Amygdala (tissue), 56 donors: ENCODE data around the gene ISL2.
"Not testable (repeated sequence)": the region's sequence is repeated elsewhere in the genome, so short reads cannot be mapped to it uniquely, and the experiment has no call there.

Experiments
- DNase-seq, 56 donors: peaks; one replicate each; lab custom pipeline; 2025; lab: John Stamatoyannopoulos, UW

Gene ISL2

DNA sequence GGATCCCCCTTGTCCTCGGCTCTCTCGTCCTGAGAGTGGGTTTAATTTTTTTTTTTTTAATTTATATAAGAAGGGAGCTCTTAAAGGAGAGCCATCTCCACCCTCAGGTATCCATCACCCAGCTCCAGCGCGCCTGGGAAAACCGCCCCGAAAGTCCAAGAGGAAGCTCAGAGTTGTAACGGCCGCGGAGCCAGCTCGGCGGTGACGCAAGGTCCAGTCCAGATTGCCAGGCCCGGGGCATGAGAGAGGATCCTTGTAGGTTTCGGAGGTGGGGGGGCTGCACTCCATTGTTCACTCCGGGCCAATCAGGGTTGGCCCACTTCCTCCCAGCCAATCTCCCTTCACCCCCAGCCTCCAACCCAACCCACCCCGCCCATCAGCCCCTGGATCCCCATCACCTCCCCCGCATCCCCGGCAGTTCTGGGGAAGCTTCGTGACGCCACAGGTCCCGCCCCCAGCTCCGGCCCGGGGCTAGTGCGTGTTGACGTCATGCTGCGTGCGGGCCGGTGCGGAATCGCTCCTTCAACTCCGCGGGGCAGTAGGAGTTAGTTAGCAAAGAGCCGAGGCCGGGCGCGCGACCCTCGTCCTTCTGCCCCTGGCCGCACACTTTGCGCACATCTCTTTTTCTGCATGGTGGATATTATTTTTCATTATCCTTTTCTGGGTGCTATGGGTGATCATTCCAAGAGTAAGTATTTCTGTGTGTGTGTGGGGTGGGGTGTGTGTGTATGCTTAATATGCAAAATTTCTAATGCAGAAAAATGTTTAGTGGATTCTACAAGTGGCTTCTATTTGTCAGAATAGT lies at the start of gene ISL2:
Gene ISL2, plus strand, starts transcription at position 520 of the 805 bp plus-strand sequence. Its CDS starts 111 bp downstream, at position 631.
- peak in 40 of 56 donors; percentile 2 to 84 (median 45) for DNase-seq

DNA sequence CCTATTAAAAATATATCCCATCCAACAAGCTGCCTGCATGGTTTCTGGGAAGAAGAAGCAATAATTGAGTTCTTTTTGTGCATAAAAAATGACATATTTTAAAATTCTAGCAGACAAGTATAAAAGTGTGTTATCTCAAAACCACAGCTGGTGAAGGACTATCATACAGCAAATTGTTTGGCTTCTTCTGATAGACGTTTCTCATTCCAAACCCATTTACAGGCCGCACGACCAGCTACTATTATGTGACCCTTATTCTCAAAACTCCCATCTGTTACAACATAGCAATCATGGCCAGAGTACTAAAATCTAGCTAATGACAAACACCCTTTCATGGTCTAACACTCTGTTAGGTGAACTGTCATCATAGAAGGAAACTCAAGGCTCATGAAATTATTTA lies 47.0 kb upstream of the ISL2 start:
- no peak for DNase-seq

DNA sequence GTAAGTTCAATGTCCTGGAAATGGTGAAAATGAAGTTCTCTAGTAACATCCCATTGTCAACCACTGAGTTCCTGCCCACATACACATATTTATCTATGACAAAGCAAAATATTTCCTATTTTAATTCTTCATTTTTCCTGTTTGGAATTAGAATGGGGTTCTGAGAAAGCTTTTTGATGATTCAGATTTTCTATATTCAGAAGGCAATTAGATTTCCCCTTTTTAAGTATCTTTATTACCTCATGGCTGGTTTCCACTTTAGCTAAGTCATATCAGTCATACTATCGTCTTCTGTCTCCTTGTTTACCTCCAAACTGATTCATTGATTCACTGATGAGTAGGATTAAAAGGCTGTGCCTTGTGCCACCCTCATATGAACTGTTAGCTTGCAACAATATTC lies 43.2 kb upstream of the ISL2 start:
- DNase-seq, result no peak

DNA sequence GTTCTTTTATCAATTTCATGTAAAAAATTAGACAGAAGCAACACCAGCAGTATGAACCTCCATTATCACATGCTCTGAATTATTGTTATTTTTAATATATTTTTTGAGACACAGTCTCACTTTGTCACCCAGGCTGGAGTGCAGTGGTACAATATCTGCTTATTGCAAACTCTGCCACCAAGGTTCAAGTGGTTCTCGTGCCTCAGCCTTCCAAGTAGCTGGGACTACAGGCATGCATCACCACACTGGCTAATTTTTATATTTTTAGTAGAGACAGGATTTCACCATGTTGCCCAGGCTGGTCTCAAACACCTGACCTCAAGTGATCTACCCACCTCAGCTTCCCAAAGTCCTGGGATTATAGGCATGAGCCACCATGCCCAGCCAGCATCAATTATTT lies 42.1 kb upstream of the ISL2 start:
- DNase-seq, result not testable (repeated sequence)

DNA sequence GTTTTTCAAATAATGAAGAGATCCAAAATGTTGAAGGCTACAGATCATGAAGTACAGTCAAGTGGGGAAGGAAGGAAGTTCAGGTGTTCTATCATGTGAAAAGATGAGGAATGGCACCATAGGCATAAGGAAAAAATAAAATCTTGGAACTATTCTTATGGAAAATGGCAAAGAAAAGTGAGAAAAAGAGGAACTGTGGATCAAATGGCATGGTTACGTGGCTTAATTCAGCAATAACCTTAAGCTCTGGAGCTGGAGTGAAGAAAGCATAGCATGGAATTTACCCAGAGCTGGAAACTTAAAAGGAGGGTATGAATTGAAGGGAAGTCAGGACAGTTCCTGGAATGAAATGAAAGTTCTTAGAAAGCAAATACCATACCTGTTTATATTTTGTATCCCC lies 39.7 kb upstream of the ISL2 start:
- DNase-seq, result no peak

DNA sequence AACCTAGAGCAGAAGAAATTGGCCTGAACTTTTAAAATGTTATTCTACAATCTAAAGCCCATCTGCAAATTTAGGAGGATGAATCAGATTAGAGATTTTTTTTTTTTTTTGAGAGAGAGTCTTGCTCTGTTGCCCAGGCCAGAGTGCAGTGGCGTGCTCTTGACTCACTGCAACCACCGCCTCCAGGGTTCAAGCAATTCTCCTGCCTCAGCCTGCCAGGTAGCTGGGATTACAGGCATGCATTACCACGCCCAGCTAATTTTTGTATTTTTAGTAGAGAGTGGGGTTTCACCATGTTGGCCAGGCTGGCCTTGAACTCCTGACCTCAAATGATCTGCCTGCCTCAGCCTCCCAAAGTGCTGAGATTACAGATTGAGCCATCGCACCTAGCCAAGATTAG lies 38.6 kb upstream of the ISL2 start:
- not testable (repeated sequence) for DNase-seq

DNA sequence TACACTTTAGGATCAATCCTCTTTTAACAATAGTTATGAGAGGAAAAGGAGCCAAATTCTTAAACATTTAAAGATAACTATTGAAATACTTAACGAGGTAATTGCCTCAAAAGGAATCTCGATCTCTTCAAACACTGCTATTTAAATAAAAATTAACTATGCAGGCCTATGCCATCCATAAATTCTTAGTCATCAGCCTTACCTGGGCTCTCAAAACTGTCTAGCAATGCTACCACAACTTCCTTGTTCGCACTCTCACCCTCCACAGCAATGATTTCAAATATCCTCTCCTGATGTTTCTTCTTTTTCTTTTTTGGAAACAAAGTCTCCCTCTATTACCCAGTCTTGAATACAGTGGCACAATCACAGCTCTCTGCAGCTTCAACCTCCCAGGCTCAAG lies 37.6 kb upstream of the ISL2 start:
- DNase-seq, result no peak

DNA sequence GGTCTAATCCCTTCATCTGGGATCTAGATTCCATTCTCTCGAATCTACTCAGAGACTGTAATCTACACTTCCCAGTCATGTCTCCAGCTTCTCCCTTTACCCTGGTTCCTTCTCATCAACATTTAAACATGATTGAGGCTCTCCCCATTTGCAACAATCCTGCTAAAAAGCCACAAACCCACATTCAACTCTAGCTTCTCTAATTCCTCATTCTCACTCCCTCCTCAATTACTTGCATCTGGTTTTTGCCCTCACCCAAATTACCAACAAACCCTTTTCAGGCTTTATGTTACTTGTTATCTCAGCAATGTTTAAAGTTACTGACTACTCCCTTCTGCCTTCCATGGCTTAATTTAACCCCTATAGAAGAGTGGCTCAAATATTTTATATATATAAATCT lies 36.8 kb upstream of the ISL2 start:
- DNase-seq, result no peak

DNA sequence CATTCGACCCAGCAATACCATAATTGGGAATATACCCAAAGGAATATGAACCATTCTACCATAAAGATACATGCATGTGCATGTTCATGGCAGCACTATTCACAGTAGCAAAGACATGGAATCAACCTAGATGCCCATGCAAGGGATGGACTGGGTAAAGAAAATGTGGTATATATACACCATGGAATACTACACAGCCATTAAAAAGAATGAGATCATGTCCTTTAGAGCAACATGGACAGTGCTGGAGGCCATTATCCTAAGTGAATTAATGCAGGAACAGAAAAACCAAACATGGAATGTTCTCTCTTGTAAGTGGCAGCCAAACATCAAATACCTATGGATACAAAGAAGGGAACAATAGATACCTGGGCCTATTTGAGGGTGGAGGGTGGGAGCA lies 32.7 kb upstream of the ISL2 start:
- DNase-seq, result no peak

DNA sequence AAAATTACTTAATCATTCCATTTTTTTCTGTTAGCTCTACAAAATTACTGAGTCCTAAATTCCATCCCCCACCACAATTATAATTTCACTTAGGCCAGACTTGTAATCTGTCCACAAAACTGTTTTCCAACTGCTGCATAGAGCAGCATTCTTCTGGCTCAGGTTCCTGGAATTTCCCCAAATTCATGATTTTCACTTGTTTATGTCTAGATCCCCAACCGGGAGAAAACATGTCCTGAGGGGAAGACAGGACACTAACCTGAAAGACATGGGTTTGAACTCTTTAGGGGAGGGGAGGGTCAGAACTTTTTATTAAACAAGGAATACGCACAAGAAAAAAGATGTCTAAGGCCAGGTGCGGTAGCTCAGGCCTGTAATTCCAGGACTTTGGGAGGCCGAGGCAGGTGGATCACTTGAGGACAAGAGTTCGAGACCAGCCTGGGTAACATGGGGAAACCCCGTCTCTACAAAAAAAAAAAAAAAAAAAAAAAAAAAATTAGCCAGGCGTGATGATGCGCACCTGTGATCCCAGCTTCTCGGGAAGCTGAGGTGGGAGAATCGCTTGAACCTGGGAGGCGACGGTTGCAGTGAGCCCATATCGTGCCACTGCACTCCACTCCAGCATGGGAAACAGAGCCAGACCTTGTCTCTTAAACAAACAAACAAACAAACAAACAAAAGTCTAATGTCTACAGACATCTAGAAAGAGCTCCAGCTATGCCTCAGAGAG lies 26.8 kb upstream of the ISL2 start:
- no peak for DNase-seq

DNA sequence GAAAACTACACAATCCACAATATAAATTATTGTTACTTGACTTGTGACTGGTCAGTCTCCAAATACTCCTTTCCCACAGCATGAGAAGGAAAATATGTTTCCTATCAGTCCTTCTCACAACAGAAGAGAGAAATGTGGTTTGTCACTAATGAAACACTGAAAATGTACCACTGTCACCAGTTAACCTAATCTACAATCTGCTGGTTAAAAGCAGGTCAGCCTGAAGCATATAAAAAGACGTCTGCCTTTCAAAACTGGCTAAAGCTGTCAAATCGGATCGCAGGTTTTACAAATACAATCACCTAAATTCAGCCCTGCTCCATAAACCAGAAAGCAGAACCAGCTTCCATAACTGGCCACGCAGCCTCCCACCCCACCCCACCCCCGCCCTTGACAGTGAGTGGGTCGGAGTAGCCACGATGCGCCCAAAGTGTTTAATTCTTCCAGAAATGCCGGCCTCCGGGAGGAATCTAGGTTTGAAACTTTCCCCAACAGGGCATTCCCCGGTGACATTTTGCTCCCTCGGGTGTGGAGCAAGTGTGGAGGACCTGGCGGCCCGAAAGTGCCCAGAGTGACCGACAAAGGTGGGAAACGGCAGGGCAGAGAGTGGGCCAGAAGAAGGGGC lies 26.0 kb upstream of the ISL2 start:
- DNase-seq, result peak in 6 of 56 donors; percentile 11 to 38 (median 32)

DNA sequence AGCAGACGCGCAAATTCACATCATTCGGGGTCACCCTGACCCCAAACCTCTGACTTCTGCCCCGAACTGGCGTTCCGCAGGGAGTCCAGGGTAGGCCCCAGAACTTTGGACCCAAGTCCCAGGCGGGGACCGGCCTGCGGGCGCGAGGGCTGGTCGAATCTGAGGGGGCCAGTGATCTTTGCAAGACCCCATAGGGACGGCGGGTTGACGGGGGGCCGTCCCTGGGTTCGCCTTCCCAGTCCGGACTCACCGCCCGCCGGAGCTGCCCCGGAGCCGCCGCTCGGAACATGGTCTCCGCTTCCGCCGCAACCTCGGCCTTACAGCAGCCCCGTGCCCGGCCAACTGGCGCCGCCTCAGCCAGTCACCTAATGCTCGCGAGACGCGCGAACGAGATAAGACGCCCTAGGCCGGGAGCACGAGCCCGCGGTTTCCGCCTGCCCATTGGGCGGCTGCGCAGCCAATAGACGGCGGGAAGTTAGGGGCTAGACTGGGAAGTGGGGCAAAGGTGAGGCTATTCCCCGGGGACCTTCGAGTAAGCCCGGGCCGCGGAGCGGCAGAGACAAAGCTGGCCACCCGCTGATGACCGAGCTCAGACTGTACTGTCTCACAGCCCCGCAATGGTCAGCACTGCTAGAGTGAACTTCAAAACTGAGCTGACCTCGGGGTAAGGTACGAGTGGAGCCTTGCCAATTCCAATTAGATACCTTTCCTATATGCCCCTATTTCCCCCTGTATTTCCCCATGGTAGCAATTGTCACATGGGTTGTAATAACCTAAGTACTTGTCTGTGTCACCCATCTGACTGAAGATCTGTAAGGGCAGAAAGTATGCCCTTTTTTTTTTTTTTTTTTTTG lies 25.2 kb upstream of the ISL2 start, which contains the start of gene ETFA:
Gene ETFA, minus strand, starts transcription at position 370 of the 854 bp plus-strand sequence. Its CDS starts 81 bp downstream, at position 289.
- peak; percentile 23 to 93 (median 78) for DNase-seq

DNA sequence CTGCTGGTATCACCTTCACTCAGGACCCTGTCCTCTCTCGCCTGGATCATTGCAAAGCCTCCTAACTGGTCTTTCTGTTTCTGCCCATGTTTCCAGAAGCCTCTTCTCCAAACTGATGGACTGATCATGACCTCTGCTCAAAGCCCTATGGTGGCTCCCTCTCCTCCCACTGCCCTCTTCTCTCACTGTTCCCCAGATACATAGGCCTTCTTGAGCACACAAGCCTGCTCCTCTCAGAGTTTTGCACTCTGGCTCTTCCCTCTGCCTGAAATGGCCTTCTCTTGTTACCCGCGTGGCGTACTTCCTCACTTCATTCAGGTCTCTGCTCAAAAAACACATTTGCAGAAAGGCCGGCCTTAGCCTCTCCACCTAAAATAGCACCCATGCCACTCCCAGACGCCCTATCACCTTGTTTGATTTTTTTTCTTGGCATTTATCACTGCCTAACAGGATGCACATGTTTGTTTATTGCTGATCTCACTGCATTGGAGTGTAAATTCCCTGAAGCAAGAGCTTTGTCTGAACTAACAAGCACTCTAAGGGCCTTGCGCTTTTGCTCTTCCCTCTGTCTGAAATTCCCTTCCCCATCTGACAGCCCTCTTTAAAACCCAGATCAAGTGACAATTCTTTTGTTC lies 23.9 kb upstream of the ISL2 start:
- no peak for DNase-seq

DNA sequence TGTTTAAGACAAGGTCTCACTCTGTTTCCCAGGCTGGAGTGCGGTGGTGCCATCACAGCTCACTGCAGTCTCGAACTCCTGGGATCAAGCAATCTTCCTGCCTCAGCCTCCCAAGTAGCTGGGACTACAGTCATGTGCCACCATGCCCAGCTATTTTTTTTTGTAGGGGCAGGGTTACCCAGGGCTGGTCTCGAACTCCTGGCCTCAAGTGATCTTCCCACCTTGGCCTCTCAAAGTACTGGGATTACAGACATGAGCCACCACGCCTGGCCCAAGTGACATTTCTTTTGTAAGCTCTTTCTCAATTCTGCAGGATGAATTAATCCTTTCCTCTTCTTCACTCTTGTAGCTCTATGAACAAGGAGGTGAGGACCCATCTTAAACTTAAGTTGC lies 23.4 kb upstream of the ISL2 start:
- not testable (repeated sequence) for DNase-seq

DNA sequence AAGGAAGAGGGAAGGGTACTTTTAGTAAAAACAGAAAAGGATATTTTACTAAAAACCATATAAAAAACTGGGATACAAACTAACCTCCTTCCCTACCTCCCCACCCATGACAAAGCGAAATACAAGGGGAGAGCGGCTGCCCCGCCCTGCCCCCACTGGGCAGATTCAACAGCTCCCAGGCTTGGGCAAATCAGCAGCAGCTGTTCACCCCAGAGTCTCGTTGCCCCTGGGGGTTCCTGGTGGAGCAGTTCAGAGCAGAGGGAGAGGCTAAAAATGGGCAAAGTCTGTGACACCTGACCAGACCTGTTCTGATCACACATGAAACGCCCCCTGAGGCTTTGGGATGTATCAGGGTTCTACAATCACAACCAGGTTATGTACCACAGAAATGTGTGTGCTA lies 22.8 kb upstream of the ISL2 start:
- DNase-seq, result no peak

DNA sequence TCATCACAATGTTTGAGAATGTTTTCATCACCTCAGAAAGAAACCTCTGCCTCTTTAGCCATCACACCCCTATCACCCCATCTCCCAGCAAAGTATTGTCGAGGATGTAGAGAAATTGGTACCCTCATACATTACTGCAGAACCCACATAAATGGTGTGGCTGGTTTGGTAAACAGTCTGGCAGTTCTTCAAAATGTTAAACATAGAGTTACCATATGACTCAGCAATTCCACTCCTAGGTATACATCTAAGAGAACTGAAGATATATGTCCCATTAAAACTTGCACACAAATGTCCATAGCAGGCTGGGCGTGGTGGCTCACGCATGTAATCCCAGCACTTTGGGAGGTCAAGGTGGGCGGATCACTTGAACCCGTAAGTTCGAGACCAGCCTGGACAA lies 16.6 kb upstream of the ISL2 start:
- DNase-seq, result no peak

DNA sequence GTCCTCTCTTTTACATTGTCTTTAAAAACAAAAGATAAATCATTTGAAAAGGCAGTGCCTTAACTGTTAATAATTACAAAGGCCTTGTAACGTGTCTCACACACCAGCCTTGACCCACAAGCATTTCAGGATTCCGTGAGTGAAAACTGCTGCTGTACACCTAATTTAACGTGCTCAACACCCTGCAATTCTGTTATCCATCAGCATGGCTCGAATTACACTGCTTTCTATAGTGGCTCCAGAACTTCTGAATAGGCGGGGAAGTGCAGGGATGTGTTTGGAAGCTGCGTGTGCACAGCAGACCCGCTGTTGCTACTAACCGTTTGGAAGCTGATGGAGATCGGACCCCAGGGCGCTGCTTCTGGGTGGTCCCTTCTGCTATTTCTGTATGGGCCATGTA lies 15.4 kb upstream of the ISL2 start:
- DNase-seq, result no peak

DNA sequence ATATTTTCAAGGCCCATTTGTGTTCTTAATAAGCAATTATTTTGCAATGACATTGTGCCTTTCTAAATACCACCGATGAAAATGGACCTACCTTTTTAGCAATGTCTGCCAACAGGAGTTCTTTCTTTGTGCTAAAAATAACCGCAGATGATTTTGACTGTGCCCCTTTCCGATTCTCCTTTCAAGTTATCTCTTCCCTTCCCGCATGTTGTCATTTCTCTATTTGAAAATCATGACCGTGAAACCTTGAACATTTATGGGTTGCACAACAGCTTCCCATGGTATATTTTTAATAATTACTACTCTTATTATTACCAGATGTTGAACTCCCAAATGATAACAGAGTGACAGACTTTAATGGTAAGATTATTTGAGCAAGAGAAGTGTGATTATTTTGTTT lies 15.0 kb upstream of the ISL2 start:
- no peak for DNase-seq

DNA sequence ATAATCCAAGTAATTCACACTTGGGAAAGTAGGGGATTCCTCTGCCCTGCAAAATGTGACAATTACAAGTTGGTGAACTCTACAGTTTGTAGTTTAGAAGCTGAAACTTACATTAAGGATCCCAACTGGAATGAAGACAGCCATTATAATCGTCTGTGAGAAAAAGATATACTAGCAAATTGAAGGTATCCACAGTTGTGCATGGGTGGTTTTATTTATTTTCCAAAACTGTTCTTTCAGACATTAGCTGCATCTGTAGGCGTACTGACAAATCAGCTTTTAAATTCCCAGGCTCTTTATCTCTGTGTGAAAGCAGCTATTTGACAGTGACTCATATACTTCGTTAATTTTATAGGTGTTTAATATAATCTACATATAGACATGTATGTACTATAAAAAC lies 12.5 kb upstream of the ISL2 start:
- peak in 1 of 56 donors; percentile 7 for DNase-seq

DNA sequence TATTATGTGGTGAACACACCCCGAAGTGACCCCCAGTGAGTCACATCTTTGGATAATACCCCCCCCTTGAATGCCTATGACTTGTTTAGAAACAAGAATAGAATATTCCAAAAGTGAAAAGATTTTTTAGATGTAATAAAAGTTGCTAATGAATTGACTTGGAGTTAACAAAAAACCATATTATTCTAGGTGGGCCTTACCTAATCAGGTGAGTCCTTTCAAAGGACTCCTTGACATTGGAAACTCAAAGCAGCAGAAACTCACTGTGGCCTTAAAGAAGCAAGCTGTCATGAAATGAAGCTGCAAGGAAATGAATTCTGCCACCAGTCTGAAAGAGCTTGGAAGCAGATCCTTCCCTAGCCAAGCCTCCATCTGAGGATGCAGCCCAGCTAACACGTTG lies 10.9 kb upstream of the ISL2 start:
- DNase-seq, result no peak
